ENCODE results near the gene MSN. TPM values are rescaled to one million over a fixed set of nuclear protein-coding genes. Genes with fewer than 3 reads are reported as not detected.

Gene MSN
- total and polyA plus RNA-seq, 9 donors, result 60.1 to 342 (median 160) TPM

GRCh38 chrX:65745992-65746391 lies 78.5 kb downstream of the MSN start:
- TF ChIP-seq, protein P1, sequence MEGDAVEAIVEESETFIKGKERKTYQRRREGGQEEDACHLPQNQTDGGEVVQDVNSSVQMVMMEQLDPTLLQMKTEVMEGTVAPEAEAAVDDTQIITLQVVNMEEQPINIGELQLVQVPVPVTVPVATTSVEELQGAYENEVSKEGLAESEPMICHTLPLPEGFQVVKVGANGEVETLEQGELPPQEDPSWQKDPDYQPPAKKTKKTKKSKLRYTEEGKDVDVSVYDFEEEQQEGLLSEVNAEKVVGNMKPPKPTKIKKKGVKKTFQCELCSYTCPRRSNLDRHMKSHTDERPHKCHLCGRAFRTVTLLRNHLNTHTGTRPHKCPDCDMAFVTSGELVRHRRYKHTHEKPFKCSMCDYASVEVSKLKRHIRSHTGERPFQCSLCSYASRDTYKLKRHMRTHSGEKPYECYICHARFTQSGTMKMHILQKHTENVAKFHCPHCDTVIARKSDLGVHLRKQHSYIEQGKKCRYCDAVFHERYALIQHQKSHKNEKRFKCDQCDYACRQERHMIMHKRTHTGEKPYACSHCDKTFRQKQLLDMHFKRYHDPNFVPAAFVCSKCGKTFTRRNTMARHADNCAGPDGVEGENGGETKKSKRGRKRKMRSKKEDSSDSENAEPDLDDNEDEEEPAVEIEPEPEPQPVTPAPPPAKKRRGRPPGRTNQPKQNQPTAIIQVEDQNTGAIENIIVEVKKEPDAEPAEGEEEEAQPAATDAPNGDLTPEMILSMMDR (IDR thresholded peaks at IDR 0.05), result no peak
- no peak for TF ChIP-seq POLR2A (IDR thresholded peaks at IDR 0.05)
- no peak for TF ChIP-seq EP300 (IDR thresholded peaks at IDR 0.05)
- Histone ChIP-seq H3K9me3 (no peaks in the 10 kb centered on the region), H3K27ac (no peak overlapping the region), H3K4me3 (no peak overlapping the region), H3K36me3 (no peaks in the 10 kb centered on the region), H3K4me1 (ENCODE audit: insufficient read depth) (no peaks in the 10 kb centered on the region), H3K27me3 (no peaks in the 10 kb centered on the region)
- intact Hi-C loops (cut with DNase I), result no loop called here
- 32 to 39% (median 39%) methylated on average over 5 of the region's 5 CpGs for WGBS, 3 donors
- DNase-seq, result no peak

- intact Hi-C loops (cut with DNase I), result no loop called here
- no peaks in the 10 kb centered on the region for H3K4me1 ChIP-seq (ENCODE audit: insufficient read depth)
- 64 to 70% (median 67%) methylated on average over 6 of the region's 6 CpGs for WGBS, 3 donors
- H3K27ac ChIP-seq, result no peak overlapping the region
- no peak overlapping the region for H3K4me3 ChIP-seq
- H3K9me3 ChIP-seq, result no peaks in the 10 kb centered on the region
- no peak for TF ChIP-seq POLR2A (IDR thresholded peaks at IDR 0.05)
- TF ChIP-seq EP300 (IDR thresholded peaks at IDR 0.05), result no peak
- TF ChIP-seq, protein P1 (IDR thresholded peaks at IDR 0.05), result no peak
- no peaks in the 10 kb centered on the region for H3K36me3 ChIP-seq
- DNase-seq, result no peak
- no peaks in the 10 kb centered on the region for H3K27me3 ChIP-seq
Measured at GRCh38 chrX:65750674-65751469, 83.4 kb downstream of the MSN start.

DNA sequence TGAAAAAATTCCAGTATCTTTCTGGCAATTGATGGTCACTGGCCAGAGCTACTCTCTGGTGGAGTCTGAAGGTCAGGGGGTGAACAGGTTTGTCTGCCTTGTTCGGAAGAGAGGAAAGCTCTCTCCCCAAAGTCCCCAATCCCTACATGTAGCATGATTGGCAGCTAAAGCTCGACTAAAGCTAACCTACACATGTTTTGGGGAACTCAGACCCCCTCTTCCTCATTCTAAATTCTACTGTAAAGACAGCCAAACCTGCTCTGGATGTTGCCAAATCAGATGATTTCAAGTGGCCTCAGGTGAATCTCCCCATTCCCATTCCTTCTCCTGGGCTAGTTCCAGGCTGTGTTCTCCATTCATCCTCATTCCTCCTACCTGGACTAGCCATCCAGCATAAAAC lies 84.1 kb downstream of the MSN start:
- Histone ChIP-seq H3K4me3 (no peak overlapping the region), H3K27ac (no peak overlapping the region), H3K27me3 (no peaks in the 10 kb centered on the region), H3K4me1 (ENCODE audit: insufficient read depth) (no peaks in the 10 kb centered on the region), H3K36me3 (no peaks in the 10 kb centered on the region), H3K9me3 (no peaks in the 10 kb centered on the region)
- no peak for DNase-seq
- TF ChIP-seq EP300 (IDR thresholded peaks at IDR 0.05) (no peak), POLR2A (IDR thresholded peaks at IDR 0.05) (no peak)
- TF ChIP-seq, protein P1 (IDR thresholded peaks at IDR 0.05), result no peak
- intact Hi-C loops (cut with DNase I), result no loop called here
- WGBS, 3 donors, result 56 to 72% (median 68%) methylated on average over 2 of the region's 2 CpGs

DNA sequence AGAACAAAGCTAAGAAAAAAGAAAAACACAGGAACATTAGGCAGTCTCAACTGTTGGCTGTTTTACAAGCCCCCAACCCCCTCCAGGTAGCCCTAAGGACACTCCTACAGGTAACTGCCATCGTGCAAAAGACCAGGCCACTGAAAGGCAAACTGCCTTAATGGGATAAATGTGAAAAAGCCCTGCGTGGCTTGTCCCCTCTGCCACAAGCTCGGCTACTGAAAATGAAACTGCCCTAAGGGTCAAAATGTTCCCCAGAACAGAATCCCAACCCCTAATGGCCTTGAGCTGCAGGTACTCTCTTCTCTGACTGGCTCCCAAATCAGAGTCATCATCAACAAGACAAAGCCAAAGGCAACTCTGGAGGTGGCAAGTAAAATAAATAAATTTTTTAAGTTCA lies 84.8 kb downstream of the MSN start:
- TF ChIP-seq POLR2A (IDR thresholded peaks at IDR 0.05) (no peak), EP300 (IDR thresholded peaks at IDR 0.05) (no peak)
- TF ChIP-seq, protein P1 (IDR thresholded peaks at IDR 0.05), result no peak
- no peaks in the 10 kb centered on the region for H3K4me1 ChIP-seq (ENCODE audit: insufficient read depth)
- no peaks in the 10 kb centered on the region for H3K9me3 ChIP-seq
- 45 to 61% (median 61%) methylated on average over 3 of the region's 3 CpGs for WGBS, 3 donors
- intact Hi-C loops (cut with DNase I), result no loop called here
- H3K27me3 ChIP-seq, result no peaks in the 10 kb centered on the region
- no peak overlapping the region for H3K27ac ChIP-seq
- no peak overlapping the region for H3K4me3 ChIP-seq
- no peaks in the 10 kb centered on the region for H3K36me3 ChIP-seq
- DNase-seq, result no peak
